GM21619 (cell line): Measurements from ENCODE around the gene RTEL1.

Experiments
- ATAC-seq: cut with Tn5 transposase; IDR thresholded peaks from one replicate; pipeline ENCODE4 v1.9.1; 2021; ENCODE audit not compliant: unreplicated experiment

The RTEL1 gene

DNA sequence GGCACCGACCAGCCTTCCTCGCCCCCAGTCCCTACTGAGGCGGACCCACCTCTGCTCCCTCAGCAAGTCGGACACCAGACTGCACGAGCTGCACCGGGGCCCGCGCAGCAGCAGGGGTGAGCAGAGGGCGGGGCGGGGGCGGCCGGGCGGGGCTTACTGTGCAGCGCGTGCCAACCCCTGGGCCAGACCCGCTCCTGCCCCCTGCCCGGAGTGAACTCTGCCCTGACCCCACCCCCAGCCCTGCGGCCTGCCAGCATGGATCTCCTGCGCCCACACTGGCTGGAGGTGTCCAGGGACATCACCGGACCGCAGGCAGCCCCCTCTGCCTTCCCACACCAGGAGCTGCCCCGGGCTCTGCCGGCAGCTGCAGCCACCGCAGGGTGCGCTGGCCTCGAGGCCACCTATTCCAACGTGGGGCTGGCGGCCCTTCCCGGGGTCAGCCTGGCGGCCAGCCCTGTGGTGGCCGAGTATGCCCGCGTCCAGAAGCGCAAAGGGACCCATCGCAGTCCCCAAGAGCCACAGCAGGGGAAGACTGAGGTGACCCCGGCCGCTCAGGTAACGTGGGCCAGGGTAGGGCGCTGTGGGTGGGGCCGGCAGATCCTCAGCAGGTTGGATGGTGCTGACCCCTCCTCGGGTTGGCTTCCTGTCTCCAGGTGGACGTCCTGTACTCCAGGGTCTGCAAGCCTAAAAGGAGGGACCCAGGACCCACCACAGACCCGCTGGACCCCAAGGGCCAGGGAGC is 80.0 kb downstream of the RTEL1 start:
- ATAC-seq = no peak

DNA sequence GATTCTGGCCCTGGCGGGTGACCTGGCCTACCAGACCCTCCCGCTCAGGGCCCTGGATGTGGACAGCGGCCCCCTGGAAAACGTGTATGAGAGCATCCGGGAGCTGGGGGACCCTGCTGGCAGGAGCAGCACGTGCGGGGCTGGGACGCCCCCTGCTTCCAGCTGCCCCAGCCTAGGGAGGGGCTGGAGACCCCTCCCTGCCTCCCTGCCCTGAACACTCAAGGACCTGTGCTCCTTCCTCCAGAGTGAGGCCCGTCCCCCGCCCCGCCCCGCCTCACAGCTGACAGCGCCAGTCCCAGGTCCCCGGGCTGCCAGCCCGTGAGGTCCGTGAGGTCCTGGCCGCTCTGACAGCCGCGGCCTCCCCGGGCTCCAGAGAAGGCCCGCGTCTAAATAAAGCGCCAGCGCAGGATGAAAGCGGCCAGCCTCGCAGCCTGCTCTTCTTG is 80.6 kb downstream of the RTEL1 start:
- no peak for ATAC-seq

DNA sequence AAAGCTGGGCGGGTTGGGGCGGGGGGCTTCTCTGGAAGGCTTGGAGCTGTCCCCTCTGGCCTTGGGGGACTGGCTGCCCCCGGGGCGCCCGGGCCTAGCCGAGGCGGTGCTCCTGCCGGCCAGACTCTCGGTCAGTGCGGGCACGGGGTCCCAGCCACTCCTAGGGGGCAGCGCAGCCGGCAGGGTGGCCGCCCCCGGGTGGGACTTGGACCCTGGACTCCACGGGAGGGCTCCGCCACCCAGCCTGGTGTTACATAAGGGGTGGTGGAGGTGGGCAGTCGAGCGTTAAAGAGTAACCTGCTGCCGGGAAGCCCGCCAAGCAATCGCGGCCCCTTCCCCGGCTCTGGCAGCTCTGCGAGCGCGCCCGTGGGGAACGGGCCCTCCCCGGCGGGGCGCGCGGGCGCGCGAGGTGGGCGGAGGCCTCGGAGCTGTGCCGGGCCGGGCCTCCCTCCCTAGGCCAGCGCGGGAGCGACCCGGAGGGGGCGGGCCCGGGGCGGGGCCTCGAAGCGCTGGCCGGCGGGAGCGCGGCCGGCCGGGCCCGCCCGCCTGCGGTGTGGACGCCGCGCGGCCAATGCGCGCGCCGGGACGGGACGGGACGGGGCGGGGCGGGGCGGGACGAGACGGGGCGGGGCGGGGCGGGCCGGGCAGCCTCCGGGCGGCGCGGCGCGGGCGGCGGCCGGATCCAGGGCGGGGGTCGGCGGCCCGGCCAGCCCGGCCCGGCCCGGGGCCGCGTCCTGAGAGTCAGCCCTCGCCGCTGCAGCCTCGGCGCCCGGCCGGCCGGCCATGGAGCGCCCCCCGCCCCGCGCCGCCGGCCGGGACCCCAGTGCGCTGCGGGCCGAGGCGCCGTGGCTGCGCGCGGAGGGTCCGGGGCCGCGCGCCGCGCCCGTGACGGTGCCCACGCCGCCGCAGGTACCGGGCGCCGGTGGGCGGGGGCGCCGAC is 81.3 kb downstream of the RTEL1 start, which contains the start of gene SLC2A4RG:
TSS of gene SLC2A4RG (plus strand) at position 647 of the 940 bp plus-strand sequence. CDS start at position 784, 137 bp downstream.
- peak; percentile 38 for ATAC-seq

DNA sequence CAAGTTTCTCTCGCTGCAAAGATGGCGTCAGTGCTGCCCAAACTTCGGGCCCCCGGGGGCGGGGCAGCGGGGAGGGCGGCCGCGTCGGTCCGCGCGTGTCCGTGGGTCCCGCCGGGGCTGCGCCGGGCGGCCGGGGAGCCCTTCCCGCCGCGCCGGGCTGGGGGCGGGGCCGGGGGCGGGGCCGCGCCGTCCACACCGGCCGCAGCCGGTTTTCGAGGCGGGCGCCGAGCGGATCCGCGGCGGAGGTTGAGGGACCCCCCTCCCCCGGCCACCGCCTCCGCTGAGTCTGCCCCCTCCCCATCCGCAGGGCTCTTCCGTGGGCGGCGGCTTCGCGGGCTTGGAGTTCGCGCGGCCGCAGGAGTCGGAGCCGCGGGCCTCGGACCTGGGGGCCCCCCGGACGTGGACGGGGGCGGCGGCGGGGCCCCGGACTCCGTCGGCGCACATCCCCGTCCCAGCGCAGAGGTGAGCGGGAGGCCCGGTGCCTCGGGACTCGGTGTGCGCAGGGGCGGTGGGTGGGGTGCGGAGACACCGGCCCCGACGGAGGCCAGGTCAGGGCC is 82.0 kb downstream of the RTEL1 start:
- no peak for ATAC-seq

DNA sequence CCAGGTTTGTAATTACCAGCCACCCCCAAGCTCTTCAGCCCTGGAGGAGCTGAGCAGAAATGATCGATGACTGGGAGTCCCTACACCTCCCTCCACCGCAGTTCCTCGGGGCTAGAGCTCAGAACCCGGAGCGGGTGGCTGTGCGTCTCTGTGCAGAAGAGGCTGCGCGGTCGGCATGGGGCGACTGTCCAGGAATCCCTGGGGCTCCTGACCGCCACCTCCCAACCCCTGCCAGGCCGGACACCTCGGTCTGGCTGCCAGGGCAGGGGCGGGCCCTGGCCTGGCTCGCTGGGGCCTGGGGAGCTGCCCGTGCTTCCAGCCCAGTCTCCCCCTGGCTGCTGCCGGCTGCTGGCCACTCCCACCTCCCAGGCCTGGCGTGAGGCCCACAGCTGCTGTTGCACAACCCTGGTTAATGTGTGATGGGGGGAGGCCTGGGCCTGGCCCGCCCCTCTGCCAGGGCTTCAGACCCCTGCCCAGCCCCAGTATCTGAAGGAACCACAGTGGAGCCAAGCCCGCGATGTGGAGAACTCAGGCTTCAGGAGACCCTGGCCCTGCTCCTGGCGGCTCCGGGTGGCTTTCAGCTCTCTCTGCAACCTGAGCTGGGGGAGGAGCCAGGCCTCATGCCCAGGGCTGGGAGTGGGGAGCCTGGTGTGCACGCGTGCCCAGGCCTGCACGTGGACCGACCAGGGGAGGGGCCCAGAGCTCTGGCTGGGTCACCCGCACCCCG is 82.7 kb downstream of the RTEL1 start:
- ATAC-seq = no peak

DNA sequence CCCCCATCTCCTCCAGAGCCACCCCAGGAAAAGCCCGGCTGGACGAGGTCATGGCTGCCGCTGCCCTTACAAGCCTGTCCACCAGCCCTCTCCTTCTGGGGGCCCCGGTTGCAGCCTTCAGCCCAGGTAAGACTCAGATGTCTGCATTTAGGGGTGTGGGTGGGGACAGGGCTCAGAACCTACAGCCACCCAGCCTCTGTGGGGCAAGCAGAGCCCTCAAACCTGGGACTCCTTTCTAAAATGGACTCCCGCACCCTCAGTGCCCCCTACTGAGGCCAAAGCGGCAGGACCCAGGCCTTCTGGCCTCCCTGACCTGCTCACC is 83.2 kb downstream of the RTEL1 start:
- no peak for ATAC-seq

DNA sequence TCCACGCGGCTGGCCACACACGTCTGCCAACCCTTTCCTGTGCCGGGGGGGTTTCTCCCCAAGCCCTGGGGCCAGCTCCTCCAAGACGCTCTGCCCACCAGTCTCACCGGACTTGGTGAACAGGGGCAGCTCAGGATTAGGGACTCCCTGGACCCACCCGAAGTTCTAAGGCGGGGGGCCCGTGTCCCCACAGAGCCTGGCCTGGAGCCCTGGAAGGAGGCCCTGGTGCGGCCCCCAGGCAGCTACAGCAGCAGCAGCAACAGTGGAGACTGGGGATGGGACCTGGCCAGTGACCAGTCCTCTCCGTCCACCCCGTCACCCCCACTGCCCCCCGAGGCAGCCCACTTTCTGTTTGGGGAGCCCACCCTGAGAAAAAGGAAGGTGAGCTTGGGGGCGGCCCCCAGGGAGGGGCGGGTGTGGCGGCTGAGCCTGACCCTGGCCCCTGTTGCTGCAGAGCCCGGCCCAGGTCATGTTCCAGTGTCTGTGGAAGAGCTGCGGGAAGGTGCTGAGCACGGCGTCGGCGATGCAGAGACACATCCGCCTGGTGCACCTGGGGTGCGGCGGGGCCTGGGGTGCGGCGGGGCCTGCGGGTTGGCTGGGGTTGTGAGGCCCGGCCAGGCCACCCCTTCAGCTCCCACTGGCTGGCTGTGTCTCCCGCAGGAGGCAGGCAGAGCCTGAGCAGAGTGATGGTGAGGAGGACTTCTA is 83.7 kb downstream of the RTEL1 start:
- no peak for ATAC-seq

DNA sequence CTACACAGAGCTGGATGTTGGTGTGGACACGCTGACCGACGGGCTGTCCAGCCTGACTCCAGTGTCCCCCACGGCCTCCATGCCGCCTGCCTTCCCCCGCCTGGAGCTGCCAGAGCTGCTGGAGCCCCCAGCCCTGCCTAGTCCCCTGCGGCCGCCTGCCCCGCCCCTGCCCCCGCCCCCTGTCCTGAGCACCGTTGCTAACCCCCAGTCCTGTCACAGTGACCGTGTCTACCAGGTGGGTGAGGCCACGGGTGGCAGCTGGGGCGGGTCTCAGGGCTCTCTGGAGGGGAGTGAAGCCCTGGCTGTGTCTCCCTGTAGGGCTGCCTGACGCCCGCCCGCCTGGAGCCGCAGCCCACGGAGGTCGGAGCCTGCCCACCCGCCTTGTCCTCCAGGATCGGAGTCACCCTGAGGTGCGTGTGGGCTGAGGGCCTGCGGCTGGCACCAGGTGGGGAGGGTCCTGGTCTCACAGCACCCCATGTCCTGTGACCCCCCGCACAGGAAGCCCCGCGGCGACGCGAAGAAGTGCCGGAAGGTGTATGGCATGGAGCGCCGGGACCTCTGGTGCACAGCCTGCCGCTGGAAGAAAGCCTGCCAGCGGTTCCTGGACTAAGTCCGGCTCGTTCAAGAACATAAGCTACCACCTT is 84.4 kb downstream of the RTEL1 start:
- no peak for ATAC-seq

DNA sequence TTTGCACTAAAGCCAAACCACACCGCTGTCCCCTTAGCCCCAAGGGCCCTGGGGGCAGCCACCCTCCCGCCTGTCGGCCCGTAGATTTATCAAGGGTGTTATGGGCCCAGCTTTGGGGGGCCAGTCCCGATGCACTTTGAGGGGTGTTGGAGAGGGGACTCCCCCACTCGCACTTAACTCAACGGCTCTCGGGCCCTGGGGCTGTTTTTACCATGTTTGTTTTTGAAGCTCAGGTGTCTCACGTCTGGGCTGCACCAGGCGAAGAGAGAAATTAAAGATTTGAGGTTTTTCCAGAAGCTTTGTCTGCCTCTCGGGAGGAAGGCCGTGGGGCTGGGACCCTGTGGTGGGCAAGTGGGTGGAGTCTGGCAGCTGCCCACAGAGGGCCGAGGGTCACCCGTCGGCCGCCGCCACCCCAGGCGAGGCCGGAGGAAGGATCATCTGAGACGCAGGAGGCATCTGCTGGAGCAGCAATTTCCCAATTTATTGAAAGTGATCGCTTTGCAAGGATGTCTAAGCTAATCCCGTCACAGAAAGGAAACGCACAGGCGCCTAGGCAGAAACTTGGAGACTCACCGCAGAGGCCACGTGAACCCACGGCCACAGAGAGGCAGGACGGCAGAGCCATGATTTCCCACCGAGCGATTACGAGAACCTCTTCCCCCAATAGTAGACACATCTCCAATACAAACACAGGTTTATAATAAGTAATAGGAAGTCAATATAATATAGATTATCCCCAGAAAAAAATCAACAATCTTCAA is 85.3 kb downstream of the RTEL1 start:
- no peak for ATAC-seq

DNA sequence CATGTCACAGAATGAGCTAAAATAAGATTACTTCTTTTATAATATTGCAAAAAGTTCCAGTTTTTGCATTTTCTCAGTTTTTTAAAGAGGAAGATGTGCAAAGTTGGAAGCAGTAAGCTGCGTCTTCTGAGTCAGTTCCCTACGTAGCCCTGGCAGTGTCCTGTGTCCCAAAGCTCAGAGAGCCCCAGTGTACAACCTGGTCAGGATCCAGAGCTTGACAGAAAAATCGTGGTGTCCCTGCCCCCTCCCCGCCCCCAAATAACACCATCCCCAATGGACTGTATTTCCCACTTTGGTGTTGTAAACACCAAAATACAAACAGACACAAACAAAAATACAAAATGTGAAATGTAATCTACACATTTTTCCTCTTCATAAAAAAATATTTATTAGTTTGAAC is 86.0 kb downstream of the RTEL1 start:
- ATAC-seq = no peak

DNA sequence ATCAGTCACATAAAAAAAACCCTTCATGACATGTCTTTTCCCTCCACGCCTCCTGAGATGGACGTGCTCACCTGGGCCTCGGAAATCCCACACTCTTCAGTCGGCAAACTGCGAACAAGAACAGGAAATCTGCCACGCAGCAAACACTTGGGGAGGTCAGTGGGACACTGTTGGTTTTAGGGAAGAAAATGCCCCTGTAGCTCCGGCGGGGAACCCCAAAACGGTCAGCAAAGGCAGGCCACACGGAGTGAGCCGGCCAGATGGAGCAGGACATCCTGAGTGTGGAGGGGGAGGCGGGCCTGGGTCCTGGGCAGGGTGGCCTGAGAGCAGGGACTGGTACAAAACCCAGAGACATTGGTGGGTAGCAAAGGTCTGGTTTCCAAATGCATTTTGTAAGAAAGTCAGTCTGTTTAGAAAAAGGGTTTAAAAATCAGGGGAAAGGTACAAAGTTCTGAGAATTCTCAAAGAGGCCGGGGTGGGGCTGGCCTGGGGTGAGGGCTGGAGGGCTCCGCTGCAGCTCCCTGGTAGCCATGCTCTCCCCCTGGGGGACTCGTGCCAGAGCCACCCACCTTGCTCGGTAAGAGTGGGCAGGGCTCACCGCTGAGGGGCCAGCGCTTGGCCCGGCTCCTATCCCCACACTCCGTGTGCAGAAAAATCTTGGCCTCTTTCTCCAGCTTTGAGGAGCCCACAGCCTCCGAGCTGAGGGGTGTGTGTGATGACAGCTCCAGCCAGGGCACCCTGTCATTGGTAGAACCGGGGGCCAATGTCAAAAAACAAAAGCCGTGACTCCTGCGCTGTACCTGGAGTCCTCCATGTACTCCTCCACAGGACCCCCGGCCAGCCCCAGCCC is 86.7 kb downstream of the RTEL1 start:
- no peak for ATAC-seq

DNA sequence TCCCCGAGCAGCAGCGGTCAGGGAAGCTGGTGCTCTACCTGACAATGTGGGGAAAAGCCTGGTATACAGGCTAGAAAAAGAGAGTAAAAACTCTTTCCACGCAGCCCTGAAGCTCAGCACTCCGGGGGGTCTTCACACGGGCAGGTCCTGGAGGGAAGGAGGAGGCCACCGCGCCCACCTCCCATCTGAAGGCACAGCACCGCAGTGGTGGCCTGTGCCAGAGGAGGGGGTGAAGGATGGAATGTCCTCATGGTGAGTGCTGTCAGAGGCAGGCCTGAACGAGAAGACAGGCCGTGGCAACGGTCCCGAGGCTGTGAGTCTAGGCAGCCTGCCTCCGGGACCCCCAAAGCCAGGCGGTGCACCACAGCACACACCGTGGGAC is 87.3 kb downstream of the RTEL1 start:
- no peak for ATAC-seq
